GM18519 (cell line): ENCODE data around the gene CORO2B.

Source experiments
- ATAC-seq: cut with Tn5 transposase; IDR thresholded peaks from one replicate; pipeline ENCODE4 v1.9.1; 2021; ENCODE audit warnings: mild to moderate bottlenecking, moderate library complexity; ENCODE audit not compliant: unreplicated experiment, low FRiP score

Gene CORO2B

GRCh38 chr15:68553994-68554720, 24.6 kb upstream of the CORO2B start:
- ATAC-seq, result no peak

GRCh38 chr15:68554721-68555678, 23.8 kb upstream of the CORO2B start:
- ATAC-seq, result no peak

GRCh38 chr15:68555679-68556037, 23.1 kb upstream of the CORO2B start:
- no peak for ATAC-seq

GRCh38 chr15:68556139-68556990, 22.4 kb upstream of the CORO2B start:
- ATAC-seq, result no peak

DNA sequence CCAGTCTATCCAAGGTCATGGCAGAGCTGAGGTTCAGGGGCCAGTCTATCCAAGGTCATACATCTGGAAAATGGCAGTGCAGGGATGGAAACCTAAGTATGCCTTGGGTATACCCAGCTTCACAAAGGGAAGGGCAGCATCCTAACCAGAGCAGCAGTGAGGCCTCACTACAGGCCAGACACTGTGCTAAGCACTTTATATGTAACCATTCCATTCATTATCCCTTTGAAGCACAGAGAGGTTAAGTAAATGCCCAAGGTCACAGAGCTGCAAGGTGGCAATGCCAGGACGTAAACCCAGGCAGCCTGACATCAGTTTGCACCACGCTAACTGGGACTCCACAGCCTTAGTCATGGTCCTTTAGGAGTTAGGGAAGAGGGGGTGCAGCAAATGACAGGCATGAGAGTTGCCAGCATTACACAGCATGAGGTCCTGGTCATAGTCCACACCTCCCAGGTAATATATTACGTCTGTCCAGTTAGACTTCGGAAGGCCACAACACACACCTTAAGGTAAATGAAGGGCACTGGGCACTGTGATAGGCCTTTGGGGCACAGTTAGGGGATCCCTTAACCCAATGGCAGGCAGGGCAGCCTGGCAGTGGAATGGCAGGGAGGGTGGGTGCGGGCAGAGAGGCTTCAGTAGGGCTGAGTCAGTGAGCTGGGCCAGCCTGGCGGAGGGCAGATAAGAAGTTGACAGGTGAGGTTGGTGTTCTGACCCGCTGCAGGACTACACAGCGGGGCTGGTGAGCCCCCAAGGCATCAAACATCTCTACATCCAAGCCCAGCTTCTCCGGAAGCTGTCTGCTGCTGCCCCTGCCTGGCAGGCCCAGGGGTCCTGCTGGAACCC, 21.1 kb upstream of the CORO2B start:
- no peak for ATAC-seq

DNA sequence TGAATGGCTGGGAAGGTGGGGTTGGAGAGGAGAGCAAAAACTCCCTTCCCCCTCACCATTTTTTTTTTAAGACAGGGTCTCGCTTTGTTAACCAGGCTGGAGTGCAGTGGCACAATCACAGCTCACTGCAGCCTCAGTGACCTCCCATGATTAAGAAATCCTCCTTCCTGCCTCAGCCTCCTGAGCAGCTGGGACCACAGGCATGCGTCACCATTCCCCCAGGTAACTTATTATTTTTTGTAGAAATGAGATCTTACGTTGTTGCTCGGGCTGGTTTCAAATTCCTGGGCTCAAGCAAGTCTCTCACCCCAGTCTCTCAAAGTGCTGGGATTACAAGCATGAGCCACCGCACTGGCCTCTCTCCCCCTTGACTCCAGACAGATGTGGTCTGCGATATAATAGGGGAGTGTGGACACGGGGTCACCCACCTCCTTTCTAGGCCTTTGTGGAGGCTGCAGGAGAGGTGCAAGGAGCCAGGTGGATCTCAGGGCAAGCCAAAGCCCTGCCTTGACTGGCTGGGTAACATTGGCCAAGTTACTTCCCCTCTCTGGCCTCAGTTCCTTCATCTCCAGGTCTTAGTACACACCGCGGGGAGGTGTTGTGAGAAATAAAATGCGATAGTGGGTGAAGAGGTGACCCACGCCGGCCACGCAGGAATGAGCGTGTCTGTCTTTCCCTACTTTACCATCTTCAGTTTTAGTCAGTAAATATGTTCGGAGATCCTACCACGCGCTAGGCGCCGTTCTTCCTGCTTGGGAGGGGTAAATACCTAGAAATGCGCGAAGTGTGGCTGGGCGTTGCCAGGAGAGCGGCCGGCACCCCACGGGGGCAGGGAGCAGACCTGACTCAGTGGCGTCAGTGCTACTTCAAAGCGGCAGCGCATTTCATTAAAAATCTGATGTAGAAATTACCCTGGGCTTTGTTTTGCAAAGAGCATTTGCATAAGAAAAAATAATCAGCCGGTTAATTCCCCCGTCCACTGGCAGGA, 20.2 kb upstream of the CORO2B start:
- ATAC-seq, result no peak

DNA sequence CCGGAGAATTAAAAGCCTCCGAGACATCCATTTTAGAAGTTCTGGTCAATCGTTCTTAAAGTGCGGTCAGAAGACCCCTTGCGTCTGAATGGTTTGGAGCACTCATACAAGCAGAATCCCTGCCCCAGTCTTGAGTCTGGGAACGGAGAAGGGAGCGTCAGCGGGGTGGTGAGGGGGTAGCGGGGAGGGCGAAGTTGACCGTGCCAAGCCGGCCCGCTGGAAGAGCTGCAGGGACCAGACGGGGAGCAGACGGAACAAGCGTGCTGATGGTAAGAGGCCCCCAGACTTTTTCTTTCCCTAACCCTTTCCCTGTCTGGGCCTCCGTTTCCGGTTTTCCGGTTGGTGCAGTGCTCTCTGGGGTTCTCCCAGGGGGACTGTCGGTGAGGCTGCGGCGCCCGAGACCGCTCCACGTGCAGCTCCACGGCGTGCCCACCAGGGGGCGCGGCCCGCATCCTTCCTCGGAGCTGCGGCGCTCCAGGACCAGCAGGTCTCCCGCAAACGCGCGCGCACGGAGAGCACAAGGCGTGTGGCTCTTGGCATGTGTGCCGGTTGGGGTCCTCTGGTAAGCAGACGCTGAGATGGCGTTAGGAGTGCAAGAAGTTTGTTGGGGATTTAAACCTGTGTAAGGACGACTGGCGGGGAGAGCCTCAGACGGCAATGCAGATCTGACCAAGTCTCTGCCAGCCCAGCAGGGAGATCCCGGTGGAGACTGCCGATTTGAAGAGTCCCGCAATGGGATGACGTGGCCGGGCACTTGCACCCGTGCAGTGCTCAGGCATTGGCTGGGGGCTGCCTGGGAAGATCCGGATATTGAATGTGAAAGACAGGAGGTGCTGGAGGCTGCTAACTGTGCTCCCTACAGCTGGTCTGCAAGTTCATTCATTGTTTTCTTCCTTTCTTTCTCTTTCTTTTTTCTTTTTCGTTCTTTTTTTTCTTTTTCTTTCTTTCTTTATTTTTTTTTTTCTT, 19.2 kb upstream of the CORO2B start:
- no peak for ATAC-seq

DNA sequence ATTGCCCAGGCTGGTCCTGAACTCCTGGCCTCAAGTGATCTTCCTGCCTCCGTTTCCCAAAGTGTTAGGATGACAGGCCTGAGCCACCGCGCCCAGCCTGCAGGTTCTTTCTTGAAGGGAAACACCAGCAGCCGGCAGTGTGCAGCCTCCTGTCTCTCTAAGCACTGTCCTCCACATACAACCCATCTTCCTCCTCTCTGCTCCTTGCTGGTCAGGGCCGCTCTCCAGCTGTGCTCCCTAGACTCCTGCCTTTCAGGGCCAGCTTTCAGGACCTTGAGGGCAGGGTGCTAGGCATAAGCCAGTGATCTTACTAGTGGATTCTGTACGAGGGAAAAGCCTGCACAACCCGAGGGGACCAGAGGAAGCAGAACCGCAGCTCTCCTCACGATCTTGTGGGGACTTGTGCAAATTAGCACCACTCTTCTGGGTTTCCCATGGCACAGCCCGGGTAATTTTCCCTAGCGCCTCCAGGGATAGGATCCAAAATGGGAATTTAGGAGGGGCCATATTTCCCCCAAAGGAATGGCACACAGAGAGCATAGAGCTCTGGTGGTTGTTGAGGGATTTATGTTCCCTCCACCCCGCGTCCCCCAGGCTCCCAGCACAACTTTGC, 18.2 kb upstream of the CORO2B start:
- ATAC-seq, result no peak

GRCh38 chr15:68561171-68561900, 17.5 kb upstream of the CORO2B start:
- ATAC-seq, result no peak

DNA sequence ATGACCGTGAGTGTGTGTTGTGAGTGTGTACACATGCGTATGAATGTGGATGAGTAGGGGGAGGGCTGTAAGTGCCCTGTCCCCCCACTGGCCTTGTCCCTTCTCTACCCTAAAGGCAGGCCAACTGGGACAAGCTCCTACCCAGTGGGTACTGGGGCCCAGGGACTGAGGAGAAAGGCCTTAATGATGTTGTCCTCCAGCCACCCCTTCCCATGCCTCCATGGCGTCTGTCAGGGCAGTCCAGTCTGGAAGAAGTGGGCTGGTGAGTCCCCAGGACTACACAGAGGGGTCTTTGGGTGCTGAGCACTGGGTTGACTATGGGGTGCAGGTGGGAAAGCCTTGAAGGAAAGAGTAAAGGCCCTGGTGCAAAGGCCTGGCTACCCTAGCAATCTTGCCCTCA, 16.9 kb upstream of the CORO2B start:
- ATAC-seq, result no peak

- no peak for ATAC-seq
Observed at GRCh38 chr15:68564173-68564572, 14.6 kb upstream of the CORO2B start.

DNA sequence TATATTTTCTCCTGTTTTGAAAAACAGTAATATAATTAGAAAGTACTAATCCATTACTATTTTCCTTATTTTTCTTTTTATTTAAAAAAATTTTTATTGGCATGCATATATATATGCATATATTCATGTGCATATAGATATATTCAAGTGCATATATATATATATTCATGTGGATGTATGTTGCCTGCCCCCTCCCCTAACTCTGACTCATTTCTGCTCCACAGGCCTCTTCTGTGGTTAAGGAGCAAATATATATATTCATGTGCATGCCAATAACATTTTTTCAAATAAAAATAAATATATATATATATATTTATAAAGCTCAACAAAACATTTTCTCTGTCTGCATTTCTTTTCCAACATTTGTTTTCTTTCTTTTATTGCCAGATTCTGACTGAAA, 13.6 kb upstream of the CORO2B start:
- no peak for ATAC-seq

GRCh38 chr15:68565726-68566125, 13.1 kb upstream of the CORO2B start:
- ATAC-seq, result no peak

- ATAC-seq, result no peak
Observed at GRCh38 chr15:68566377-68566954, 12.3 kb upstream of the CORO2B start.

- ATAC-seq, result no peak
Observed at GRCh38 chr15:68567345-68567744, 11.4 kb upstream of the CORO2B start.

- ATAC-seq, result no peak
Observed at GRCh38 chr15:68570974-68571373, 7.8 kb upstream of the CORO2B start.
